HG02759 (cell line): Measurements from ENCODE around the gene RUNX2.

Experiments
- ATAC-seq: cut with Tn5 transposase; IDR thresholded peaks from one replicate; pipeline ENCODE4 v1.9.1; 2021; ENCODE audit warnings: mild to moderate bottlenecking, moderate library complexity; ENCODE audit not compliant: unreplicated experiment

The RUNX2 gene

DNA sequence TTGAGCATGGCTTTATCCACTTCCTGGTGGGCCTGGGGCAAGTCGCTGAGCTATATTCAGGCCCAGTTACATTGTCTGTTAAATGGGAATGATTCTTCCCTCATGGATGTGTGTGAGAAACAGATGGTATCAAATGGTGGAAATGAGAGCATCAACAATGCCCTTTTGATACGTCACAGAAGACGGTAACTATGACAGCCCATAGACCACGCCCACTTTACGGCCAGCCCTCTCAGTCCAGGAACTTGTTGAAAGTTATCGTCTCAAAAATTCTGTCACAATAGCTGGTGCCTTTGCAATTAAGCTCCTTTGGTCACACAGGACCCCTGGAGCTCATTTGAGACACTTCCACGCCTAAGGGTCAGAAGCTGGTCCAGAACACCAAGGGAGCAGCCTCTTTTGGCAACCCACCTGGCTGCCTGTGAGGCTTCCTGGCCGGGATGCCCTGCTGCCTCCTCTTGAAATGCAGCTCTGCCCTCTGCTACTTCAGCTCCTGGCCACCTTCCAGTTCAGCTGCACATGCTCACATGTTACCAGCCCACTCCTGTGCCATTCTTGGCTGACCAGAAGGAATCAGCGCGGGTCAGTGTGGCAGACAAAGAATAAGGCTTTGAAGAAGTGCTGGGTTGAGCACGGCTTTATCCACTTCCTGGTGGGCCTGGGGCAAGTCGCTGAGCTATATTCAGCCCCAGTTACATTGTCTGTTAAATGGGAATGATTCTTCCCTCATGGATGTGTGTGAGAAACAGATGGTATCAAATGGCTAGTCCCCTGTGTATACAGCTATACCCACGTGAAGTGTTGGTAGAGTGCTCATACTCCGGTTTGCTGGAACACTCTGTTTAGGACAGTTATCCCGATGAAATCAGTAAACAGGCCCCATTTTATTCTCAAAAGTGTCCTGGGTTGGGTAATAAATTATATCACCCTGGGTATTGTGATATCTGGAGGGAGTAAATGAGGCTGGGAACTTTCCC lies 248.8 kb downstream of the RUNX2 start:
- no peak for ATAC-seq

DNA sequence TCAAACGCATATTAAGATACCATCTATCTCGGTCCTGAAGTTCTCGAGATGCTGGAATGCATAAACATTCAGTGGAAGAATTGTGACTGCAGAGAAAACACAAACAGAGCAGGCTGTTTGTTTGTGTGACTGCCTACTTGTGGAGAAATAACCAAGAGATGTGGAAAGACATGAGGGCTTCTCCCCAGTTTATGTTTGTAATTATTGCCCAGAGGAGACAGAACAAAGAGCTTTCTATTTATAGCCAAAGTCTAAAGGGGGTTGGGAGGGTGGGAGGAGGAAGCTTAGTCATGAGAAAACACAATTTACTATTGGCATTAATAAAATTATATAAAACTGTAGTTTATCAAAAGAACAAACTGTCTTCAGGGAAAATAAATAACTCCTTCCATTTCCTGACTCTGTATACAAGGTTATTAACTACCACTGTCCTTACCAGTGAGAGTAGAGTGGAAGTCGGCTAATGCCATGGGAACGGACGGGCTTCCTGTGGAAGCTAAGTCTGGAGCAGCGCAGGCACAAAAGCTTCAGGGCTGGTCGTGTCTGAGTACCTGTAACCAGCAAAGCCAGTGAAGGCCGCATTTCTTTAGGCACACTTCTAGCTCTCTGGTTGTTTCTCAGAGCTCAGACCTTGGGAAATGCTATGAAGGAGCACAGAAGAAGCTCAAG lies 249.8 kb downstream of the RUNX2 start:
- ATAC-seq: no peak

DNA sequence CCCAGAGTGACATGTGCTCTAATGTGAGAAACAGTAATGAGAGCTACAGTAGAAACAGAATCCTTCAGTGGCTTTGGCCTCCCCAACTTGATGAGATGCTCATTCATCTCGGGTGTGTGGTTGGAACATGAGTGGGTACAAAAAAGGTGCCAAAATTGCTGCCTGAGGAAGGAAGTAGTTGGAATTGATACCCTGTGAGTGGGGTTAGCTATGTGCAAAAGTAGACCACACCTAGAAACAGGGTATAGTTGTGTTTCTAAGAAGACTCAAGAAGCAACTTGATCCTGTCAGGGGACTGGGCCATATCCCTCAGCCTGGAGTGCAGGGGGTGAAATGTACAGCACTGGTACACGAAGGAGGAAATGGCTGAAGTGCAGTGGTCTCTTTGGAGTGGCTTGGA lies 256.0 kb downstream of the RUNX2 start:
- no peak for ATAC-seq

DNA sequence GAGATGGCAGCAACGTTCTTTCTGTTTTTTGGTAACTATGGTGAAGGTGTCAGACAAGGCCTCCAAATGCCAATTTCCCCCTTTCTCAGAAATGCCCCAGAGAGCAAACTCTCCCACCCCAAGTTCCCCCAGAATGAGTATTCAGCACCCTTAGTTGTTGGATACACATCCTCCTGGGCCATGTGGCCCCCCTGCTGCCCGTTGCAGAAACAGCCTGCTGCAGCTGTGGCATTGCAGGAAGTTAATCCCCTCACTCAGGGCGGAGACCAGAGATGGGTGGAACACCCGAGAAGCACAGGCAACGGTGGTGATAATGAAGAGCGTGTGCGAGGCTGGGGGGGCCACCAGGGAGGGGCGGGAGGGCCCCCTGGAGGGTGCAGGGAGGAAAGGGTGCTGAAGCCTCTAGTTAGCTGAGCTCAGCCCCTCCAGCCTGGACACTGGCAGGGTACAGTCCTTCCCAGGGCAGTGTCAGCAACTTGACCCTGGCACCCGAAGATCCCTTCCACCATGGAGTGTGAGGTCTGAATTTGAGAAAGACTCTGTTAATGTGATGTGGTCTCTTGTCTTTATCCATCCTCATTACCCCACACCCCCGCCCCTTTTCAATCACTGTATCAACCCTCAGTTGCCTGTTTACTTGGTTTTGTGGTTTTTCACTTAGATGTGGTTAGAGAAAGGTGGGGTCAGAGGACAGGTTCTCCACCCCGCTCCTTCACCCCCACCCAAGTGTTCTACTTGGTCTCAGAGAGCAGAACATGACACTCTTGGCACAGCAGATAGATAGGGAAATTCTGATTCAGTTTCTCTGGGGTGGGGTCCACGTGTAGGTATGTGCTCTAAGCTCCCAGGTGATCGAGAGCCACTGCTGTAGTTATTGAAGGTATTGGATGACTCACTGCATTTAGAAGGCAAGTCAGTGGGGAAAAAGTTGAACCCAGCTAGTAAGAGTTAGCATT lies 258.4 kb downstream of the RUNX2 start:
- ATAC-seq: no peak

DNA sequence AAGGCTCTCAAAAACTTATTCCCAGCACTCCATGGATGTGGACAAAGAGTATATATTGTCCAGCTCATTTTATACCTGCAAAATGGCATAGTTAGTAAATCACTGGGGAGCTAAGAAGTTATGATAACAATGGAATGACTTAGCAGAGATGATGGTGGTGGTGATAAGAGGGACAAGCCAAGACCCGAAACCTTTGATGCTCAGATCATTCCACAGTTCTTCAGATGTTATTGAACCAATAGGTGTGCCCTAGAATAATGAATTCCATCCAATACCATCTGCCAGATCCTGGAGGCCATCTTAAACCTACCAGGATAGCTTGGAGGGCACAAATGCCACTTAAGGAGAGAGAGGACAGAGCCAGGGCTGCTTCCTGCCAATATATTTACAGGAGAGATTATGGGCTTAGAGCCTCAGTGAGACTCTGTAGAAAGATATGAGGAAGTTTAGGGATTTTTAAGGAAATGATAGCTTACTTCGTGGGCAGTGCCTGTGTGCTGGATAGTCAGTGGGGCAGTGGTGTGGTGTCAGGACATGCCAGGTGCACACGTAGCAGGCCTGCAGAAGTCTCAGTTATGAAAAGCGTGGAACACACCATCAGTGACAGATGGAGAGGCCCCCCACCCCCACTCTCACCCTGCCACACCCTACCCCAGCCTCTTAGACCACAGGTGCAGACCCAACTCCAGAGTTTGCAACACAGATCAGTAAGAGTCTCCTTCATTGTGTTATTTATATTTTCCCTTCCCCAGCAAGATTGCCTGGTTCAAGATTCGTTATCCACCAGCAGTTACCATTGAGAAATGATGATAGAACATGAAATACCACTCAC lies 259.3 kb downstream of the RUNX2 start:
- no peak for ATAC-seq

DNA sequence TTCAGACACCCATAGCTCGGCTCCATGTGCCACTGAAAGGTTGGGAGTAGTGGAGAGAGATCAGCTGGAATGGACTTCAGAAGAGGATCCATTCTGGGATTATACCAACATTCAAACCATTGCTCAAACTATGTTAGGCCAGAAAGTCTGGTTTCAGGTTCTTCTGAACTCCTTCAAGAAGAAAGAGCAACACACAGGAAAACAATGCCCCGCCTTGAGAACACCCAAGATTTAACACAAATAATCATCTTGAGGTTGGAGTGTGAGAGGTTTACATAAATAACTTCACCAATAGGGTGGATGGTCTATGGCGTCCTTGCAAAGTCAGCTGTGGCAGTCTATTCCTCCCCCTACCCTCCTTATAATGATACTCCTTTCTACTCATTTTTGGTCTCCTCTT lies 261.2 kb downstream of the RUNX2 start:
- no peak for ATAC-seq

DNA sequence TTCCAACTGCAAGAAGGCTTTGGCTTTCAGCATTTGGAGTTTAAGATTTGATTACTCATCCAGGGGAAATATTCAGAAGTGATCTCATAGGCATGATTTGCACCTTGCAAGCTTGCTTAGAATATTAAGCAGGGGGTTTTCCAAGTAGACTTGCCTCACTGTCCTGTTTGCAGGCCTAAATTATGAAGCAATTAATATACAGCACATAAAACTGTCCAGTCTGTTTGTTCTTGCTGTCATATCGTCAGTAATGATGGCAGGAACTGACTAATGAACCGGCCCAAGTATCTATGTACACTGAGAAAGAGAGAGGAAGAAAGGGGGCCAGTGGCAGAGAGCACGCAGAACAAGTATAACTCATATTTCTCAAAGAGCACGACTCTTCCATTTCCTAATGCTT lies 262.1 kb downstream of the RUNX2 start:
- ATAC-seq: no peak

DNA sequence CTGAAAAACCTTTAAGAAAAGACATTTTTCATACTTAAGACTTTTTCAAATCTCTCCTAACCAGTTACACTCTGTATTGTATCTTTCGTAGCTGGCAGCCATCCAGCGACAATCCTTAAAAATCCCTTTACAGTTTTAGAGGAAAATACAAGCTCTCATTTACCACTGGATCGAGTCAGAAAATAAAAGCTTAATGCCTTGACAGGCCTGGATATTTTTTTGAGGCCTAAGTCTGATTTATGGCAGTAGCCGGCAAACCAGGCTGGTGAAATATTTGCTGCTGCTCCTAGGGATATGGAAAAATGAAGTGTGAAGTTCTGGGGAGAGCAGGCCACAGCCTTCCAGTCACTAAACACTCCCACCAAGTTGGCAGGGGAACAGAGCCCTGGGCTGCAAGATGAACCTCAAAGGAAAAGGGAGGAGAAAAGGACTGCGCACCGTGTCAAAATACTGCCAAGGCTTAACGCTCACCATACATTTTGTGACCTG lies 262.6 kb downstream of the RUNX2 start:
- ATAC-seq: no peak

DNA sequence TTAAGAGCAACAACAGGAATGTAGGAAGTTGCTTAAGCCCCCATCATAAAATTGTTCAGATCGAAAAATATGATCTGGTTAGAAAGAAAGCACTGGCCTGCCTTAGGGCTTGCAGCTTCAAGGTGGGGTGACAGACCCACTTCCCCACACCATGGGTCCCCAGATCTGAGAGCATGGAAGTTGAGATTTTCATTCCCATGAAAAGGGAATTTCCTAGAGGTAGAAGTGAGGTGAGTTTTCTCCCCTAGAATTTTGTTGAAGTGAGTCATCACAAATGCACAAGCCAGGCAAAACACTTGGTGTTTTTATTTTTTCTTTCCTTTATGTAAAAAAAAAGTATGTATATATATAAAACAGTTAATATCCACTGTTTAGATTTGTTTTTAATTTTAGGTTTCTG lies 263.2 kb downstream of the RUNX2 start:
- no peak for ATAC-seq

DNA sequence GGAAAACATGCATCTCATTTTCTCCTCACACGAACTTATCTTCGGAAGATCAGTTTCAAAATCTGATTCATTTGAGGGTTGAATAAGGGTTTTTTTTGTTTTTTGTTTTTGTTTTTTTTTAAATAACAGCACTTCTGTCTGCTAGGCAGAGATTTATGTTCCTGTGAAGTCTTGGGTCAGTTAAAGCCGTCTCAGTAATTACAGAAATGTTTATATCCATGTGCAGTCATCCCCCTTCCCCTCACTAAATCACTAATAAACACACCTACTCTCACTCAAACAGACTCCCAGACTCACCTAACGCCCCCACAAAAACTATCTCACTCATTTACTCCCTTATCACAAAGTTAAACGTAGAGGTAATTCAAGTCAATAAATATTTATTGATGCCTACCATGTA lies 263.8 kb downstream of the RUNX2 start:
- no peak for ATAC-seq

DNA sequence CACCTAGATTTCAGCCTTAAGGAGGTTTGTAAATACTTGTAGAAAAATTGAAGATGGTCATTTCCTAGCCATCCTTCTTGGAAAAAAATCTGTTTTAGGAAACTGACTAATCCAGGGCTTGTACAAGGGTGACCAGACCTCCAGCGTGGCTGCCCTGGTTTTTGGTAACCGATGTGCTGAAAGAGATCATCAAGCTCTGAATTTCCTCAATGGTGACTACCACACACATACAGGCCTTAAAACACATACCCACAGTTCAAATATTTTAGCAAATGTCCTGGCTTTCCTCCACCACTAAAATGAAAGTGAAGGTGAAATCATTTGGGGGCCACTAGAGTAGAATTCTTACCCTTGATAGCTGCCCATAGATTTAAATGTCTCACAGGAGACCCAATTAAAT lies 264.9 kb downstream of the RUNX2 start:
- ATAC-seq: no peak

DNA sequence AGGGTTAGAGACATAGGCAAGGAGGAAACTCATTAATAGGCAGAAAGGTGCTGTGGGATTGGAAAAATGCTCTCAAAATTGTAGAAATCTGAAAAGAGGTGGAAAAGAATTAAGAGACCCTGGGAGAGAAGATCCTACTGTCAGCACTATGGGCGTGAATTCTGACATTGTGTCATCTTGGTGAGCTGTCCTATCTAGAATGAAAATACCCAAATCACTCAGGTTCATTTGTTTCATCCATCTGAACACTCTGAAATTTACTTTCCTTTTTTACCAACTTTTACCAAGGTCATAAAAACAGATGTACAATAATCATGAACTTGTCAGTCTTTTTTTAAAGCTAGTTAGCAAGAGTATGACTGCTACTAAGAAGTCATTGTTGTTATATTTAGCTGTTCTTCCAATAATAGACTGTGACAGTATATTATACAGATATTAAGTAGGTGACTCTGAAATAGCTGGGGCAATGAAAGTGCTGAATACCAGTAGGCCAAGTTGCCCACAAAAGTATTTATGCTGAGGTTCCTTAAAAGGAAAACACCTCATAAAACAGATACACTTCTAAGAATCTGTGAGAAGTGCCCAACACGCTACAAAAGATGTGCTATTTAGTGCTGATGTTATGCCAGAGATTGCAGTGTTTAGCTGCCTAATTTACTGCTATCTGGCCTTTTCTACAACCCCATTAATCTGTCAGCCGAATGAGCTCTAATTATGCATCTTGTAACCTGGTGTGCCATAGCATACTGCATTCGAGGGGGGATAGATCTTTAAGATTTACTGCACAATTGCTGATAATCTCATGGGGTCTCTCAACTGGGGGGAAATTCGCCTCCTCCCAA lies 267.1 kb downstream of the RUNX2 start:
- ATAC-seq: no peak

DNA sequence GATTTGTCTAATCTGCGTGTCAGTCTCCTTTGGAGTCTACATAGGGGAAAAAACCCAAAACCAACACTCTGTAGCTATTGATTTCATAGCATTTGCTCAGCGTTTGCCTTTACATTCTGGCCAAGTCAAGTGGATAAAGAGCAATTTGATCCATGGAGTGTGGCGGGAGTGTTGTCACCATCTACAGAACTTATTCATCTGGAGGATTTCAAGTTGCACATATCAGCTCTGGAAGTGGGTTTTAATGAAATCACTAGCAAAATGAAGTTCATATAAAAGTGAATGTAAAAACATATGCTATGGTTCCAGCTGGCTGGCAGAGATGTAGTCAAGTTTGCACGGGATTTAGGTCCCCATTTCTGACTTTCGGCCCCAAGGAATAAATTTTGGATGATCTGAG lies 269.3 kb downstream of the RUNX2 start:
- no peak for ATAC-seq

DNA sequence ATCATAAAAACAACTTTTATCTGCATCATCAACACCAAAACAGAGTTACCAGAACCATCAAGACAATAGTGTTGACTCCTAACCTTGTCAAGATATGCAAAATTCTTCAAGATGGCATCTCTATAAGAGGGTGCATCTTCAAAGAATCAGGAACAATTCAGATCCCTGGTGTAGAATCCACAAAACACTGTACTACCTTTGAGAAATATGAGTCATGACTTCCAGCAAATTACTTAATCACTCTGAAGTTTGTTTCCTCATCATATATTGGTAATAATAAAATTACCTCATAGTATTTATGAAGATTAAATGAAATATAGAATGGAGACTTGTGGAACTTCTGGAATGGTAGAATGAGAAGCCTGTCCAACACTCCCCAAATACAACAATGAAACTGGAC lies 270.9 kb downstream of the RUNX2 start:
- no peak for ATAC-seq

DNA sequence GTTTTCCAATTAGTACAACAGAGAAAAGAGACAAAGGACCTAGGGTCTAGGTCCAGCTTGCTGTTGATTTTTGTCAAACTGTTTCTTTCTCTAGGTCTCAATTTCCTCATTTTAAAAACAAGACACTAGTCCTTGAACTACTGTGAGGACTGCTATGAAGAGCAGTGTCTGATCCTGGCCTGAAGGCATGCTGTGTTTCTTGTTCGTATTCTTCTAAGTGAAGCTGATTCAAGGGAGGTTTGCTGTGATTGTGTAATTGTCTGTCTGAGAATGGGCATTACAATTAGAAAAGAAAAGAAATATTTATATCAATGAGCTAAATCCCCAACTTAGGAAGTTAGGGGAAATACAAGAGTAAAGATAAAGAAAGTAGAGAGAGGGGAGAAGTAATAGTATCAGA lies 277.8 kb downstream of the RUNX2 start:
- no peak for ATAC-seq

DNA sequence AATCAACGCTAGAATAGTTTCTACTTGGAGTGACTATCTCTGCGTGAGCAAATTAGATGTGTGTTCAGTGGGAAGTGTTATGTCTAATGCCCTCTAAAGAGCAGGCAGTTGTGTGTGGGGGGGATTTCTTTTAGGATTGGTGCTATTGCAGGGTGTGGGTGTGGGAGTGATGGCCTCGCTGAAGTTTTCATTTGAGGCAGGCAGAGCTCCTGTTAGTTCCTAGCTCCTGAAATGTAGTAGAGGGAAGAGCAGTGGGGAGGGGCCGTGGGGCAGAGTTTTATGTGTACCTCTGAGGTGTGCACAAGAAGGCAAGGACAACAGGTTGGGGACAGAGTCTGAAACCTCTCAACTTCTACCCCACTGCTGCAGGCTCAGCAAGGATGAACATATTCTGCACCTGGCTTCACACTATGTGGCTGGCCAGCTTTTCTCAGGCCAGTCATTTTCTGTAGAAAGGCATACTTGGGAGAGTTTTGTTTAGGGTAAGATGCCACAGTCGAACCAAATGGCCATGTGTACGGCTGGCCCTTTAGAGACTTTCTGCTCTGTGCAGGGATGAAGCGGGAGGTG lies 278.8 kb downstream of the RUNX2 start:
- no peak for ATAC-seq

DNA sequence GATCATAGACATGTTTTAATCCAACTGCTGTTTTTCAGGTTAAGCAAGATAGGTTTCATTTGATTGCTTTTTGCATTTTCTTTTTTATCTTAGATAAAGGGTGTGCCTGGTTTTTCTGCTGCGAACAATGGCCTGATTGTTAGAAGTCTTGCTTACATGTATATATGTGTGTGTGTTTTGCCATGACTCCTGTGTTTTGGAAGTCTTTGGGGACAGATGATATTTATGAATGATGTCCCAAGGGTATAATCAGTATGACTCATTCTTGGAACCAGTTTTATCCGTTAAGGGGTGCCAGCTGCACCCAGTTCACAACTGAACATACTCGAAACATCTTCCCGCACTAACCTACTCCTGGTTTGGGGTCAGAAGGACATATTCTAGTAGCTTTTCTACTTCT lies 279.7 kb downstream of the RUNX2 start:
- no peak for ATAC-seq

DNA sequence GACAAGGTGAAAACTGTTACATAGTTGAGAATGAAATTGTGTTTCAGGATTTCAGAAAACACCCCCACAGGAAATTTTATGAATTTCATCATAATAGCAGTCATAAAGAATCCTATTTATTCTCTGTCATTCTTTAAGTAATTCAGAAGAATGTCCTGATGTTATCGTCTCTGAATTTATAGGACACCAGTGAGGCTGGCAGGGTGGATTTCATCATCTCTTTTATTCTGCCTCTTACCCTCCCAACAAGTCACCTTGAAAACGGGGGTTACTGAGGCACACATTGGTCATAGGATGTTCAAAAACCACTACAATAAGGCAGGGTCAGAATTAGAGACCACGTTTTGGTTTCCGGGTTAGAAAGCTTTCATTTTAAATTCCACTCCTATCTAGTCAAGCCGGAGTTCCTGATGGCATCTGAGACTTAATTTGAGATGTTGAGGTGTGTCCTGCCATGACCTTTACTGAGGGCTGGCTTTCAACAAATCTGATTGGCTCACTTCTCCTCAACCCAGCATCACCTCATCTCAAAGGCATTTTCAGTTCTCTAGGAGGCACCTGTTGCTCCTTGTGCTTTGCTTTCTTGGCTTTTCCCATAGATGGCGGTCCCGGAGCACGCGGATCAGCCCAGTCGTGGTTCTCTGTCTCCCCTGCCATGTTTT lies 280.3 kb downstream of the RUNX2 start:
- no peak for ATAC-seq
